Activated T-cell treated with anti-CD3 and anti-CD28 coated beads for 24 hours (primary cell): ENCODE data around the gene ISG20L2.

Experiments
- DNase-seq: peaks from one replicate; pipeline ENCODE4 v3.0.0-alpha.2; 2020; ENCODE audit warnings: low read depth

Gene ISG20L2

DNA sequence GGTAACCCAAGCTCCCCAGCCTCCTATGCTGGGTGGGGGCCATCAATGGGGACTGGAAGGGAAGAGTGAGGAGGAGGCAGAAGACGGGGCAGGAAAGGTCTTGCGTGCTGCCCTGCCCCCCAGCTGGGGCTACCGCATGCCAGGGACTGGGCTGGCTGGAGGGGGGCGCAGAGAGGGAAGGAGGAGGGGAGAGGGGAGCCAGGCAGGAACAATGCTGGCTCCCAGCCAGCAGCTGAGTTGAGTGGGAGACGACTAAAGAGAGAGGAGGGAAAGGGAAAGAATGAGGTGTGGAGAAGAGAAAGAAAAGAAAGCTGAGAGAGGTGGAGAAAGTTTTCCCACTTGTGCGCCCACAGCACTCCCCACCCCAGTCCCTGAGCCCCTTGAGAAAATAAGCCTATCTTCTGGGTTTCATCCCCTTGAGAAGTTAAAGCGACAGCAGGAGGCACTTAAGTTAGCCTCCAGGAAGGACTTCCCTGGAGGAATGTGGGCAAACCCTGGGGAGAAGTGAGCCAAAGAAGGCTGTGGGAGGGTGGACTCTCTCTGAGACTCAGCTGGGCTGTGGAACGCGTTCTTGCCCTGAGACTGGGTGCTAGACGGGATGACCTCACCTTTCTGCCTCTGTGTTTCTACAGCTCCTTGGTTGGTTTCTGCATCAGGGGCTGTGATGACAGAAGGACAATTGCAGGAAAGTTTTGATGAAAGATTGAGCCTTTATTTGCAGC, 38.5 kb downstream of the ISG20L2 start:
- DNase-seq: no peak

DNA sequence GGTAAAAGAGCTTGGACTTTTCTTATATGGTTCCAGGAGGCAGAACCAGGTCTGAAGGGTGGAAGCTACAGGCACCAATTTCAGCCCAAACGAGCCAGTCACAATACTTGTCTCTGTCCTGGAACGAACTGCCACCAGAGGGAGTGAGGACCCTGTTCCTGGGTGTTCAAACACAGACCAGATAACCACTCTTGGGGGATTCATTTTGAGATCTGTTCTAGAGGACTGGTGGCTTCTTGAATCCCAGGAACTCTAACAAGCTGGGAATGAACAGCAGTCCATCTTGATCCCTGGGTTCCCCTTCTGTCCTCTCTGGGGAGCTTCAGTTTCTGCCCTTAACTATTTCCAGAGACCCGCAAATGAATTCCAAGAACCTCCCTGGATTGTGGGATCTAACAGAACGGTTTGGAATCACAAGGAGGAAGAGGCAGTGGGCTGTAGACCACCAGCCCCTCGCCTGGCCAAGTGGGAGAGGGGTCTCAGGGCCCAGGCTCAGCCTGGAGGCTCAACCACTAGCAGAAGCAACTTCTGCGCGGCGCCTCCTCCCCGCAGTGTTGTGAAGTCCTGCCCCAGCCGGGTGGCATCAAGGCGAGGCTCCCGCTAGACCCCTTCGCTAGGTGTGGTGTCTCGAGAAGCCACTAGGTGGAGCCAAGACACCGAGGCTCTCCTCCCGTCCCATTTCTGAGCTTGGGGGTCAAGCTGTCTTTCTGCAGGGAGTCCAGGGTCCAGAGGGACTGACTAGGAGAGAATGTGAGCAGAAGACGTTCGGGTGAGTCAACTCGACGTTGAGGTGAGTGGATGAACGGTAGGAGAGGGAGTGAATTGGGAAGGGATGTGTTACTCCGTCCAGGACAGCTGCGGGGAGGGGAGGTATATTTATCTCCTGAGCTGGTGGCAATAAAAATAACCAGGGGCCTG, 39.3 kb downstream of the ISG20L2 start:
- peak; percentile 68 for DNase-seq

DNA sequence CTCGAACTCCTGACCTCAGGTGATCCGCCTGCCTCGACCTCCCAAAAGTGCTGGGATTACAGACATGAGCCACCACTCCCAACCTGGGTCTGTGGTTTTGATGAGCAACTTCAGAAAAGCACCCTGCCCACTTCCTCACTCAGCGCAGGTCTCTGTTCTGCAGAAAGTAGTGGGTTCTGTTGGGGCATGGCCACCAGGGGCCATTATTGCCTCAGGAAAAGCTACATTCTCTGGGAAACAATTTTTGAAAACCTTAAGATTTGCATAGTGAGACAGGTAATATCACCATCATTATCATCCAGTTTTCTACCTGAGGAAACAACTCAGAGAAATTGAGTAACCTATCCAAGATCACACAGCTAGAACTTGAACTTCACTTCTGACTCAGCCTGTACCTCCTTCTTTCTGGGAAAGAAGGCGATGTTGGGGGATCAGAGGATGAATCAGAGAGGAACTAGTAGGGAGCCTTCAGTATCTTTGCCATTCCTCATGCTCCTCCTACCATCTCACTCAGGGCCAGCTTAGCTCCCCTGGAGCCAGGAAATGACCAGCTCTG, 44.3 kb downstream of the ISG20L2 start:
- no peak for DNase-seq

DNA sequence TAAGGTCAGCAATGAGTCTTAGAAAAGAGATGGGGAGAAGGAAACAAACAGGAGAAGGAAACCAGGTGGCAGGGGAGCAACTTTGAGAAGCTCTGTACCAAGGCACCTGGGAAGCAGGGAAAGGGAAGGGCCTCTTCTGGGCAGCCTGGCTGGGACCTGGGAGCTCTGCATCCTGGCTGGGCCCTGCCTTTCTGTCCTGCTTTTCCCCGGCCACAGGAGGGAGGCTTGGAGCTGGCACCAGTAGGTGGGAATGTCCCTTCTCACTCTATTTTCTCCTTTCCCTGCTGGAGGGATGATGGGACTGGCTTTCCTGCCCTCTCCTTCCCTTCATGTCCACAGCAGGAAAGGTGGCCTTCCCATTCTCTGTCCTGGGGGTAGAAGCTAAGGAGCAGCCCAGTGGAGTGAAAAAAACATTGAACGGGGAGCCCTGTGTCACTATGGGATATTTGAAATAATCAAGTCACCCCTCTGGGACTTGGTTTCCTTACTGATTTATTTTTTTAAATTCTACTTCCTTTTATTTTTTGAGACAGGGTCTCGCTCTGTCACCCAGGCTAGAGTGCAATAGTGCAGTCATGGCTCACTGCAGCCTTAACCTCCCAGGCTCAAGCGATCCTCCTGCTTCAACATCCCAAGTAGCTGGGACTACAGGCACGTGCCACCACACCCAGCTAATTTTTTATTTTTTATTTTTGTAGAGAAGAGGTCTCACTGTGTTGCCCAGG, 46.2 kb downstream of the ISG20L2 start:
- no peak for DNase-seq

DNA sequence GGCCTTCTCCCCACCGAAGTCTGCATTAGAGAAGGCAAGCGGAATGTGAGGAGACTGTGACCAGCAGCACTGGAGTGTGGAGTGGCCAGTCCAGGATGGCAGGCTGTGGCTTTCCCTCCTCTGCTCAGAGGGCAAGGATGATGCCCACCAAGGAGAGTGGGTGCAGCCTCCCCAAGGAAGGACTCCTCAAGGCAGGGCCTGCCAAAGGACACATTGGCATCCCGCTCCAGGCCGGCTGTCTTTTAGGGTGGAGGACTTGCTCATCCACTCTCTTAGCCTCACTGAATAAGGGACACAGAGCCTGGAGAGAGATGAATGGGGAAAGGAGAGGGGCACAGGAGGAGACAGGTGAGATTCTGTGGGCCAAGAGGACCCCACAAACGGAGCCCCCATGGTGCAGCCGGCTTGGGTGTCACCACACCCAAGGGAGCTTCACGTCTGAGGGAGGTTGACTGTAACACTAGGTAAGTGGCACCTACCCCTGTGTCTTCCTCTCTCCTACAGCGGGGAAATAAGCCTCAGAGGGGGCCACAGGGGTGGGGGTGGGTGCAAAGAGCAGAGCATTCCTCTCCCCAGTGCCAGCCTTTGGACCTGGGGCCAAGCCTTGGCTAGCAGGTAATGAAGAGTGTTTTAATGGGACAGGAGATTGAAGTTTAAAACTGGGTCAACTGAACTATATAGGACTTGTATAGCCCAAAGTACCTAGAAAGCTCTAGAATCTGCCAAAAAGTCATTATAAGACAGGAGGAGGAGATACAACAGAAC, 47.2 kb downstream of the ISG20L2 start:
- no peak for DNase-seq

DNA sequence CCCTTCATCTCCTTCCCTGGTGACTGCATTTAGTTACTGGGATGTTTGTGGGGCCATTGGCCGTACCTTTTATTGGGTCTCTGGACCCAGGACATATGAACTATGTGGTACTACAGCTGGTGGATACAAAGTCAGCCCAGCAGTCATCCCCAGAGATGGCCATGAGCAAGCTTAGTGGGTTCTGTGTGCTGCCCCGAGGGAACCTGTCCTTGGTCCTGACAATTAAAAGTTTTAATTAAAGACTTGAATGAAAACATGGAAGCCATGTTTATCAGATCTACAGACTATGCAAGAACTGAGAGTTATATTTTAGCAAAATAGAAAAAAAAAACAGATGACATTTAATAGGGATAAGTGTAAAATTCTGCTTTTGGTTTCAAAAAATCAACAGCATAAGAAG, 48.5 kb downstream of the ISG20L2 start:
- no peak for DNase-seq

DNA sequence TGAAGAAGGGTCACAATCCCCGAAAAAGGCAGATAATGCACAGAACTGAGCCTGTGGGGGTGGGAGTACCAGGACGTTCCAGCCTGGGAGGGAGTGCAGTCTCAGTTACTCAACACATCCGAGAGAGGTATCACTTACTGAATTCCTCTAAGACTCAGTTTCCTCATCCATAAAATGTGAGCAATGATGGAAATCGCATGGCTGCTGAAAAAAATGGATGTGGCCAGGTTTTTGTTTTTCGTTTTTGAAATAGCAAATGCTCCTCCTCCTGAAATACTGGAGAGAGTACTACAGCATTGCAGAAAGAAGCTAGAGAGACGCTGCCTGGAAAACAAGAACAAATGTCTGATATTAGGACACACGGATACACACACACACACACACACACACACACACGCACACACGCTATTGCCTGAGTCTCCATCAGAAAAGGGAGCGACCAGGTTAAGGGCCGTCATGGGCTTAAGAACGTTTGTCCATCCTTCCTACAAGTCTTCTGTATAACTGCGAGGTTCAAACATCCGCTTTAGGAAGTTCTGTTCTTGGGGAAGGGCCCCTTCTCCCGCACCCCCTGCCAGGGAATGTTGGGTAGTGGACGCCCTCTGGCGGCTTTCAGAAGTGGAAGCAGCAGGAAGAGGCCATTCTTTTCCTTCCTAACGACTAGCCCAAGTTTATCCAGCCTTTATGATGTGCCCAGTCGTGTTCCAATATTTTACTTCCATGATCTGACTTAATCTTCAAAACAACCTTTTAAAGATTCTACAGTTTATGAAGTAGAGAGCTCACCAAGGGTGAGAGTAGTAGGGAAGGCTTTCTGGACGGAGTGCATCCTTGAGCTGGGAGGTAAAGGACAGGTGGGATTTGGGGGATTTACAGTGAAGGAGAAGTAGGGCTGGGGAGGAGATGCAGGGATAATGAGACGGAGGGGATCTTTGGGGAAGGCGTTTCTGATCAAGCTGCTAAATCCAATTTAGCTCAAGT, 50.7 kb downstream of the ISG20L2 start:
- DNase-seq: no peak

DNA sequence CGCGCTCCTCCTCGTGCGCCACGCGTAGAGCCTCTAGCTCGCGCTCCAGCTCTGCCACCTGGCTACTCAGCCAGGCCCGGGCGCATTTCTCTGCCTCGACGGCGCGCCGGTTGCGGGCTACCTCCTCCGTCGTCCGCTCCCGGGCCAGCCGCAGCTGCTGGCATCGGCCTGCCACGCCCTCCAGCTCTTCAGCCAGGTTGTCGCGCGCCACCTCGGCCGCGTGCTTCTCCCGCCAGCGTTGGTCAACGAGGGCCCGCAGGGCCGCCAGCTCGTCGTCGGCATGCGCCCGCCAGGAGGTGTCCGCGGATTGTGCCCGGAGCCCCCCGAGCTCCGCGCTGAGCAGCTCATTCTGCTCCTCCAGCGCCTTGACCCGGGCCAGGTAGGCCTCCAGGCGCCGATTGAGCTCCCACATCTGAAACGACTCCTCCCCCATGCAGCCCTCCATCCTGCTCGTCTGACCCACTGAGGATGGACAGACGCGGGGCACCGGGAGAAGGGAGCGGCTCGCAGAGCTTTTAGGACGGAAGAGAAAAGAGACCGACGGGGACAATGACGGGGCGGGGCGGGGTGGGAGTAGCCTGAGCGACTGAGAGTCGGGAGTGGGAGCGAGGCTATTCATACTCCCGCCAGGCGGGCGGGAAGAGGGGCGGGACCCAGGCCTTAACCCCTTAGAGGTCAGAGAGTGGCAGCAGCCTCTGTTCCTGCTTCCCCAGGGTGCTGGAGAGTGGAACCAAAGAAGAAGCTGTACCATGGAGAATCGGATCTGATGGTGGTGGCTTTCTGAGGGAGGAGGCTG, 51.5 kb downstream of the ISG20L2 start, which contains the start of gene NES:
NES (minus strand) TSS at position 588 of the 796 bp plus-strand sequence; CDS start at position 445, 143 bp downstream.
- no peak for DNase-seq

DNA sequence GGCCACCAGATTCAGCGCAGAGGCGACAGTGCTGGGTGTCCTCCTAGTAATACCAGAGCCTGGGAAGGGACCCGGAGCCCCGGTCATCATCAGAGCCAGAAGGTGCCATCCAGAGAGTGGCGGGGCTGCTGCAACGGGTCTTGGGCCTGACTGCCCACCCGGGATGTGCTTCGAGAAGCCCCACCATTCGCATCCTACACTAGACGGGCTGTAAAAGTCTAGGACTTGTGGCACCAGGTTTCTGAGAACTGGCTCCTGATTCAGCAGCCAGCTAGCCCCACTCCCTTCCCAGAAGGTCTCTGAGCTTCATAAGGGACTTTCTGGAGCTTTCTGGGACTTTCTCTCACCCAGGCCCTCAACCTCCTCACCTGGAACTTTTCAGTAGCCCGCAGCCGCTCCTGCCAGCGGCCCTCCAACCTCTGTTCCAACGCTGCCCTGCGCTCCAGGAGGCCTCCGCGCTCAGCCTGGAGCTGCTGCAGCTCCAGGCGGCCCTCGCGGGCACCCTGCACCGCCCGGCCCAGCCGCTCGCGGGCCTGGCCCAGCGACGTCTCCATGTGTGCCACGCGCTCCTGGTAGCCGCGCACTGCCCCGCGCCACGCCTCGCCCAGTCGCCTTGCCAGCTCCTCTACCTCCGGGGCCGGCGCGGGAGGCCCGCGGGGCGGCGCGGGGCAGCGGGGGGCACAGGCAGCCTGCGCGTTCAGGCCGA, 52.3 kb downstream of the ISG20L2 start:
- no peak for DNase-seq

DNA sequence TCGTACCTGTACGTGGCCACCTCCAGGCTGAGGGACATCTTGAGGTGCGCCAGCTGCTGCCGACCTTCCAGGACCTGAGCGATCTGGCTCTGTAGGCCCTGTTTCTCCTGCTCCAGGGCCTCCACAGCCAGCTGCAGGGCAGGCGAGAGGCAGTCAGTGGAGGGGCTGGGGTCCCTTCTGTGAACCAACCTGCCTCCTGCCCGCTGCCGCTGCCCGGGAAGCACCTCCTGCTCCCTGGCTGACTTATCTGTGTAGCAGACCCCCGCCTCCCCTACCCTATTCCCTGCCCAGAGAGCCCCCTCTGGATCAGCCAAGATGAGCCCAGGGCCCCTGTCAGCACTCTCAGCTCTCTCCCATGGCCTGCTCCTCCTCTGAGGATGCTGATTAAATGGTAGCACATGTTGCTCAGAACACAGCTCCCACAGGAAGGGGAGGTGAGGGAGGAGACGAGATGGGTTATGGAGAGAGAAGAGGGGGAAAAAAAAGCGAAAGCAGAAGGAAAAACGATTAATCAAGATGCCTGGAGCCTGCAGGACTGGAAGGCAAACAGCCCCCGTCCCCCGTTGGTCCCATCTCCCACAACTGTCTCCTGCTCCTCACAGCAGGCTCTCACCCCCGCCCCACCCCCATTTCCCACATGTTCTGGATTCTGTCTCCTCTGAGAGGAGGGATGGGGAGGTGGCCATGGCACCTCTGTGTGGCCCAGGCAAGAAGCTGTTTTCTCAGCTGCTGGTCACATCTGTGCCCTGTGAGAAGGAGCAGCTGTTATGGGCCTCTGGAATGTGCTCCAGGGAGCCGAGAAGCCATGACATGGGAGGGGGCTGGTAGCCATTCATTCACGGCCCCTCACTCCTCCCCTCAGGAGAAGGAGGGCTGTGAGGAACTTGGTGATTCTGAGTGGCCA, 53.1 kb downstream of the ISG20L2 start:
- no peak for DNase-seq

DNA sequence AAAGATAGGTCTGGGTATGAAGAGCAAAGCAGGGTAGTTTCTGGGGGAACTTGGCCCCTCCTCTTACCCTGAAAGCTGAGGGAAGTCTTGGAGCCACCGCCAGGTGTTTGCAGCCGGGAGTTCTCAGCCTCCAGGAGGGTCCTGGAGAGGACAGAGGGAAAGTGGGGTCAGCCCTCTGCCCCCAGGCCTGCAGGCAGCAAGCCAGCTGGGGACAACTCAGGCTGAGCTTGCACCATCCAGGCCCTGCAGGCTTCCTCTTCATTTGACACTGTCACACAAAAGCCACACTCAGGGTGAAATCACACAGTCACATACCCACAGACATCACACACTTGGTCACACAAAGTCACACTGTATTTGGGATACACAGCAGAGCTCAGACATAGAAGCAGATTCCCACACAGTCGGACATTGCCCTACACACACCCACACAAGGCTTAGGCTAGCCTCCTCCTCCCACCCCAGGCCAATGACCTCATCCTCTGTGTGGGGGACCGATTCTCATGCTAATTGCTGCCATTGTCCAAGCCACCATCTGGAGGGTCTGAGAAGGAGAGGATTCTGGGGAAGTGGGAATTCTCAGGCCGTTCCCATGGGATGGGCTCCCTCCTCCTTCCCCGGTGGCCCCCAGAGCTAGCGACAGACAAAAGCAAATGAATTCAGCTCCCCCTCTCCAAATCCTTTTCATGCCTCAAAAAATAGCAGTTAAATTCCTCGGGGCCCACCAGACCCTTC, 55.0 kb downstream of the ISG20L2 start:
- DNase-seq: no peak
